OCI-LY1 (cell line): ENCODE results near the gene EYA3.

ENCODE experiments used
- CTCF ChIP-seq: fragments of 200-600 bp; sonication (generic), shearing (Covaris generic); IDR thresholded peaks from 2 replicates; pipeline ENCODE4 v1.5.1; 2017; ENCODE audit warnings: mild to moderate bottlenecking, antibody characterized with exemption, low read length, moderate library complexity, mixed read lengths
- EZH2 ChIP-seq: fragments of 200-600 bp; sonication (generic), shearing (Covaris generic); IDR thresholded peaks from 2 replicates; pipeline ENCODE4 v1.8.0; 2017; ENCODE audit warnings: borderline replicate concordance, mixed run types, mild to moderate bottlenecking, antibody characterized with exemption, low read length, moderate library complexity, mixed read lengths

GRCh38 chr1:27938488-27938887, 149.9 kb downstream of the EYA3 start:
- TF ChIP-seq CTCF (no peak), EZH2 (no peak)
